HG03095 (cell line): ENCODE data around the gene ACTR3.
"Not testable (repeated sequence)": the region's sequence is repeated elsewhere in the genome, so short reads cannot be mapped to it uniquely, and the experiment has no call there.

Source experiments
- ATAC-seq: cut with Tn5 transposase; IDR thresholded peaks from one replicate; pipeline ENCODE4 v1.9.1; 2021; ENCODE audit warnings: moderate library complexity; ENCODE audit not compliant: unreplicated experiment

The ACTR3 gene

GRCh38 chr2:113899166-113899565, 9.3 kb downstream of the ACTR3 start:
- no peak for ATAC-seq

GRCh38 chr2:113901943-113902342, 12.1 kb downstream of the ACTR3 start:
- ATAC-seq, result no peak

GRCh38 chr2:113905886-113906285, 16.0 kb downstream of the ACTR3 start:
- ATAC-seq, result no peak

- no peak for ATAC-seq
Observed at GRCh38 chr2:113906647-113907046, 16.8 kb downstream of the ACTR3 start.

GRCh38 chr2:113907297-113907696, 17.4 kb downstream of the ACTR3 start:
- ATAC-seq, result no peak

GRCh38 chr2:113910110-113910717, 20.3 kb downstream of the ACTR3 start:
- ATAC-seq, result no peak

- ATAC-seq, result no peak
Observed at GRCh38 chr2:113910967-113911678, 21.2 kb downstream of the ACTR3 start.

GRCh38 chr2:113915082-113915819, 25.4 kb downstream of the ACTR3 start:
- ATAC-seq, result no peak

- no peak for ATAC-seq
Observed at GRCh38 chr2:113918229-113918628, 28.3 kb downstream of the ACTR3 start.

GRCh38 chr2:113920996-113921395, 31.1 kb downstream of the ACTR3 start:
- ATAC-seq, result no peak

- ATAC-seq, result no peak
Observed at GRCh38 chr2:113922335-113922734, 32.4 kb downstream of the ACTR3 start.

- ATAC-seq, result no peak
Observed at GRCh38 chr2:113922784-113923183, 32.9 kb downstream of the ACTR3 start.

- ATAC-seq, result no peak
Observed at GRCh38 chr2:113925884-113926283, 36.0 kb downstream of the ACTR3 start.

- no peak for ATAC-seq
Observed at GRCh38 chr2:113926314-113926713, 36.4 kb downstream of the ACTR3 start.

GRCh38 chr2:113930448-113930847, 40.6 kb downstream of the ACTR3 start:
- ATAC-seq, result no peak

- ATAC-seq, result no peak
Observed at GRCh38 chr2:113937501-113937900, 47.6 kb downstream of the ACTR3 start.

GRCh38 chr2:113940891-113941290, 51.0 kb downstream of the ACTR3 start:
- ATAC-seq, result no peak

- ATAC-seq, result not testable (repeated sequence)
Observed at GRCh38 chr2:113945784-113946183, 55.9 kb downstream of the ACTR3 start.

GRCh38 chr2:113950906-113951305, 61.0 kb downstream of the ACTR3 start:
- ATAC-seq, result not testable (repeated sequence)

- no peak for ATAC-seq
Observed at GRCh38 chr2:113961000-113961399, 71.1 kb downstream of the ACTR3 start.

- no peak for ATAC-seq
Observed at GRCh38 chr2:113962692-113963480, 73.0 kb downstream of the ACTR3 start.
